Femur (tissue), 1 donor: ENCODE data around the gene PNMA1.

Source experiments
- DNase-seq: peaks from one replicate; pipeline ENCODE4 v3.0.0-alpha.2; 2017

The PNMA1 gene, protein sequence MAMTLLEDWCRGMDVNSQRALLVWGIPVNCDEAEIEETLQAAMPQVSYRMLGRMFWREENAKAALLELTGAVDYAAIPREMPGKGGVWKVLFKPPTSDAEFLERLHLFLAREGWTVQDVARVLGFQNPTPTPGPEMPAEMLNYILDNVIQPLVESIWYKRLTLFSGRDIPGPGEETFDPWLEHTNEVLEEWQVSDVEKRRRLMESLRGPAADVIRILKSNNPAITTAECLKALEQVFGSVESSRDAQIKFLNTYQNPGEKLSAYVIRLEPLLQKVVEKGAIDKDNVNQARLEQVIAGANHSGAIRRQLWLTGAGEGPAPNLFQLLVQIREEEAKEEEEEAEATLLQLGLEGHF

GRCh38 chr14:73713803-73714655 lies at the start of gene PNMA1:
Gene PNMA1, minus strand, starts transcription at chr14:73714384. Its CDS starts 745 bp downstream, at chr14:73713639.
- peak; percentile 93 for DNase-seq

GRCh38 chr14:73763396-73763795 lies 49.2 kb upstream of the PNMA1 start:
- no peak for DNase-seq

- DNase-seq, result no peak
Measured at GRCh38 chr14:73762375-73762822, 48.2 kb upstream of the PNMA1 start.

- DNase-seq, result no peak
Measured at GRCh38 chr14:73761618-73762355, 47.6 kb upstream of the PNMA1 start.

DNA sequence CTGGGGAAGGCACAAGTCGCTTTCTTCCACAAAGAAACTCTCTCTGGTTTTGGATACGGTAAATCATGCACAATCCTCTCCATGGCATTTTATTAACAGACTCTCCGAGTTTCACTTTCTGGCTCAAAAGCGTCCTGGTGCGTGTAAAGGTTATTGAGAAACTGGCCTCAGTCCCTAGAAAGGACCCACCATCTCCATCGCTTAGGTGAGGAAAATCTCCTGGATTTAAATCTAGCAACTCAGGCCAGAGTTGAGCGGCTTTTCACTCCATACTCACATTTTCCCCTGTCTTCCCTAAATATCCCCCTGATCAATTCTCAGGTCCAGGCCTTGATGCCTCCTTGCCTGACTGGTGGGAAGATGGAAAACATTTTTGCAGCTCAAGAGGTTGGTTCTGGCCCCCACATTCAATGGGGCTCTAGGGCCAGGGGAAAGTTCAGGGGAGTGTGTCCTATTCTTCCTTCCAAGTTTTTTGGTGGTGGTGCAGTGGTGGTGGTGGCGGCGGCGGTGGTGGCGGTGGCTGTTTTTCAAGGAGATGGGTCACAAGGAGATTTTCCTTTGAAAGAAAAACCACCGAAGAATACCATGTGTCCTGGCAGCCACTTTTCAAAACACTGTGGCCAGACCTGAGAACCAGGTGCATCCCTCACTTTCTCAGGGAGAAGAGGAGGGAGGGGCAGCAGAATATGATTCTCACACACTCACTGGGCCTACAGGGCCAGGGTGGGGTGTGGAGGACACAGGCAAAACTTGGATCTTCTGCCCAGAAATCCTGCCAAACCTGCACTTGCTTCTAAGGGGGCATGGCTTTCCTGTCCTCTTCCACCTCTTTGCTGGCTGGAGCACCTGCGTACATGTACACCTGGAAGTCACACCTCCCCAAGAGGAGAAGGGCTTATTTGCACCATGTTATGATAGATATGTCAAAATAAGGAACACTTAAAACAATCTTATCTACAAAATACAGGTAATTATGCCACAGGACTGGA lies 46.7 kb upstream of the PNMA1 start:
- DNase-seq, result no peak

DNA sequence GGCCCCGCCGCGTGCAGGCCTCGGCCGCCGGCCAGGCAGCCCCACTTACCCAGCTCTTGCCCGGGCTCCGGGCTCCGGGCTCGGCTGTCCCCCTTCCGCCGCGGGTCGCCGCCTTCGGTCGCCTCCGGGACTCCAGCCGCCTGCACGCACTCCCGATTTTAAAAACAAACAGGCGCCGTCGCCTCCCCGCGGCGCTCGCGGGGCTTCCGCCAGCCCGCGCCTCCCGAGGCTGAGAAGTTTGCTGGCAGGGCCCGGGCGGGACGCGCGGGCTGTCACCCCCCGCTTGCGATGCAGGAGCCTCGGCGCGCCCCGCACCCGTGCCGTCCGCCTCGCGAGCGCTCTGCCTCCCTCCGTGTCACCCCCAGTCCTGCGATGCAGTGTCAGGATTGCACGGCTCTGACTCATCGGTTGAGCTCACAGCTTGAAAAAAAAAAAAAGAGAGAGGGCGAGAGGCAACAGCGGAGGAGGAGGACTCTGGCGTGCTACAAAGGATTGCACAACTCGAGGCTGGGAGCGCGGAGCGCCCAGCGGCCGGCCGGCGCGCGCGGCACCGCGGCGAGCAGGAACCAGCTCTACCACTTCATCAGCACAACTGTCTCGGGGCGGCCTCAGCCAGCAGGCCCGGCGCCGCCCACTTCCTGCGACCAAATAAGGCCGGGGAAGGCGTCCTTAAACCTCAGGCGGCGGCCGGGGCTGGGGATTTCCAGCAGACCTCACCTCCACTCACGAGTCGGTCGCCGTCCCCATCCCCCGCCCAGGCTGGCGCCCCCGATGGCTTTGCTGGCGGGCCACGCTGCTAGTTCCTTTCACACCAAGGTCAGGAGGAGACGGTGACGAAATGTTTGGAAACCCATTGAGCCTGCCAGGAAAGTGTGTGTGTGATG lies 45.8 kb upstream of the PNMA1 start:
- DNase-seq, result peak; percentile 97

GRCh38 chr14:73759183-73759713 lies 45.1 kb upstream of the PNMA1 start:
- DNase-seq, result peak; percentile 89

GRCh38 chr14:73758392-73759182 lies 44.4 kb upstream of the PNMA1 start:
- peak; percentile 83 for DNase-seq

GRCh38 chr14:73757876-73758391 lies 43.8 kb upstream of the PNMA1 start:
- no peak for DNase-seq

DNA sequence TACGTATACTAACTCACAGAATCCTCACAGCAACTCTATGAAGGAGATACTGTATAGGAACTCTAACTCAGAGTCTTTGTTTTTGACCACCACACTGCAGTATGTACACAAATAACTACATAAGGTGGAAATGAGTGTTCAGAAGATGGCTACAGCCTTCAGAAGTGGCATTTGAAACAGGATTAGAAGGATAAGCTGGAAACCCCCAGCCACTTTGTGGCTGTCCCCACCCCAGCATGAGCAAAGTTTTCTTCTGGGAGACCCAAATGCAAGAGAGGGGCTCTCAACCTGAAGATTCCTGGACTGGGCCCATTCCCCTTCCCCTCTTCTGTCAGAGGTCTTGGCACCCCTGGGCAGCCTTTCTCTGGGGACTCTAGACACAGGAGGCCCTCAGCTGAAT lies 43.2 kb upstream of the PNMA1 start:
- DNase-seq, result no peak

DNA sequence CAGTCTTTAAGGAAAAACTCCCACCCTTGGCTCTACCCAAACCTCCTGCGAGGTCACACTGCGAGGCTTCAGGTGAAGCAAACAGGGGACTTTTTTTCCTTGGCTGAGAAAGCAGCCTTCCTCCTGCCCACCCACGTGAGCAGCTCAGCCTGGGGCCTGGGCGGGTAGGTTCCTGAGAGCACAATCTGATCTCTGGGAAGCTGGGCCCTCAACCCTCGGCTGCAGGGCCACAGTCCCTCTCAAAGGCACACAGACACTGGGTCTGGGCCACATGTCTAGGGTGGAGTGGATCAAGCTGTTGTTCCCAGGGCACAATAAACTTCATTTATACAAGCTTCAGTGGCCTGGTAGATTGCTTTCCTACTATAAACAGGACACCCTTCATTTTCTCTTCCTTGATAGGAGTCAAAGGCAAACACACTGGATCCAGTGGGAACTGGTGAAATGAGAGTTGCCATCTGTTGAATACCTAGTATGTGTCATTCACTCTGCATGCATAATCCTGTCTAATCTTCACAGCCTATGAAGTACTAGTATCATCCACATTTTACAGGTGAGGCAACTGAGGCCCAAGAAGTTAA lies 41.3 kb upstream of the PNMA1 start:
- DNase-seq, result no peak

DNA sequence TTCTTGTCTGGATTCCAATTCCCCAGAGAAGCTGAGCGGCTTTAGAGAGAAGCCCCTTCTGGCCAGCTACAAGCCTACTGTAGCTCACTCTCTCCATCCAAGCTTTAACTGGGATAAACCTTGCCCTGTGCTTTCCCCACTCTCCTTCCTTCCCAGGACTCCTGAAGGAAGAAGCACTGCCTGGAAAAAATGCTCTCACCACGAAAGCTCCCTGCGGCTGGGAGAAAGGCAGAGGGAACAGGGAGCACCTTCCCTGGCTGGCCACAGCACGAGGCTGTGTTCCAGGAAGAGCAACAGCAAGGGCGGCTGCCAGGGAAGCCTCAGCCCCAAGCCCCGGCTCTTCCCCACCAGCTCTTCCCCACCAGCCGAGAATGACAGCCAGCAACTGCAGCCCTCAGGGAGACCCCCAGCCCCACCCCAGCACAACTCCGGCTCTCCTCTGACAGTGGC lies 40.8 kb upstream of the PNMA1 start:
- DNase-seq, result peak; percentile 88

DNA sequence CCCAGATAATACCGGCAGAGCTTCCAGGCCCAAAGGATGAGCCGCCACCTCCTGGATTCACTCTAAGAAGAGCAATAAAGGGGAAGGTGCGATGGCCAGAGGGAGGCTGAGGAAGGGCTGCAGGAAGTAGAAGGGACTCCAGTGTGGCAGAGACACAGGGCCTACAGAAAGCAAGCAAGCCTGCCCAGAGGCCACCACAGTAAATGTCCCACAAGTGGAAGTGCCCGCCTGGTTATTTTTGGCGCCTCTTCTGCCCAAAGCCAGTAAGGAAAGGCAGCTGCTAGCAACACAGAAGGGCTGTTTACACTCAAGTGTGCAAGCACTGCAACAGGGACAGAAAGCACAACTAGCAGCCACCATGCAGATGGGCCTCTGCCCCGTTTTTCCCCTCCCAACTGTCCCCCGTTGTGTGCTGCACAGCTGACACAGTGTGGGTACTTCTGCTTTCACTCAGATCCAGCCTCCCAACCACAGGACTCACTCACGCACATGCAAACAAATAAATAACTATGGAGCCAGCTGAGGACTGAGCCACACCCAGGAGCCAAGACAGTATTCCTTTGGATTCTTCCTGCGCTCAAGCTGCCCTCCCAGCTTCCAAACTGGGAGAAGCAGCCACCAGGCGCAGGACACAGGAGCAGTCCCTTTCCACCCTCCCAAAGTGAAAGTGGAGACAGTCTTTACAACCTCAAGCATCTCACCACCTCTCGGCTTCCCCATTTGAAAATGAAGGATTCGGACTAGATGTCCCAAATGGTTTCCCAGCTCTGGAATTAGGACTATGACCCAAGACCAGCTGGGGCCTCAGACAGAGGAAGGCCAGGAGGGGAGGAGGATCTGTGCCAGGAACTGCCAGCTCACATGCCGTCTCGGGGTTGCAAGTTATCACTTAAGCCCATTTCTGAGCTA lies 40.0 kb upstream of the PNMA1 start:
- DNase-seq, result peak; percentile 75

GRCh38 chr14:73753124-73753886 lies 39.1 kb upstream of the PNMA1 start:
- DNase-seq, result no peak

GRCh38 chr14:73752297-73752992 lies 38.3 kb upstream of the PNMA1 start:
- peak; percentile 88 for DNase-seq

DNA sequence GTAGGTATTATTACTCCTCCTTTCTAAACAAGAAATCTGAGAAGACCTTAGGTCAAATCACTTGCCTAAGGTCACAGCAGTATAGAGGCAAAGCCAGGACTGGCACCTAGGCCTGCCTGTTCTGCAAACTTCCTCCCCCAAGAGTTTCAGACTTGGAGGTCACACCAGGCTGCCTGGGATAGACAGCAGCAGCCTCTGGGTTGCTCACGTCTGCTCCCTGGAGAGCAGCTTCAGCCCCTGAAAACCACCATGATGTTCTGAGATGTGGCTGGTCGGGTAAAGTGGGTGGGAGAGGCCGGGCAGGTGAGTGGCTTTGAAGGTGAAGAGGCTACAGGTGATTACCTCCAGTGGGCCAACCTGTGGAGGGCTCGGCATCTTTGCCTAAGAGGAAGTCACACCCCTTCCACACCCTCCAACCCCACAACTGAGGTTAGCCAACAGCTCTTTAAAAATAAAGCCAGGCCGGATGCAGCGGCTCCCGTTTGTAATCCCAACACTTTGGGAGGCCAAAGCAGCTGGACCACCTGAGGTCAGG lies 37.0 kb upstream of the PNMA1 start:
- DNase-seq, result no peak
